ENCODE results near the gene CSTPP1.

CSTPP1 gene

GRCh38 chr11:47052165-47052564 is 115.6 kb downstream of the CSTPP1 start:
- no peak for TF ChIP-seq CTCF (IDR thresholded peaks at IDR 0.05; ENCODE audit: low read depth, low read length)

GRCh38 chr11:47052576-47052975 is 116.0 kb downstream of the CSTPP1 start:
- no peak for DNase-seq (ENCODE audit: extremely low read depth, low read depth)
- no peak for TF ChIP-seq CTCF (IDR thresholded peaks at IDR 0.05; ENCODE audit: low read depth, low read length)

More at GRCh38 chr11:47052165-47052564, 115.6 kb downstream of the CSTPP1 start:
- no peak for DNase-seq (ENCODE audit: extremely low read depth, low read depth)

GRCh38 chr11:47055534-47055933 is 119.0 kb downstream of the CSTPP1 start:
- no peak for TF ChIP-seq CTCF (IDR thresholded peaks at IDR 0.05; ENCODE audit: low read depth, low read length)
- DNase-seq (ENCODE audit: extremely low read depth, low read depth) = no peak

- TF ChIP-seq CTCF (IDR thresholded peaks at IDR 0.05; ENCODE audit: low read depth, low read length) = no peak
- peak; percentile 20 for DNase-seq (ENCODE audit: extremely low read depth, low read depth)
These were observed 119.8 kb downstream of the CSTPP1 start for GRCh38 chr11:47056261-47056915.

- no peak for TF ChIP-seq CTCF (IDR thresholded peaks at IDR 0.05; ENCODE audit: low read depth, low read length)
- DNase-seq (ENCODE audit: extremely low read depth, low read depth) = no peak
These were observed 120.8 kb downstream of the CSTPP1 start for GRCh38 chr11:47057365-47057764.

- no peak for DNase-seq (ENCODE audit: extremely low read depth, low read depth)
These were observed 124.2 kb downstream of the CSTPP1 start for GRCh38 chr11:47060807-47061206.

More at GRCh38 chr11:47060807-47061206, 124.2 kb downstream of the CSTPP1 start:
- no peak for TF ChIP-seq CTCF (IDR thresholded peaks at IDR 0.05; ENCODE audit: low read depth, low read length)

All from AG09319 (cell line).